Vagina (tissue), 2 donors: ENCODE measurements around the gene GOLGA3. TPM values are rescaled to one million over a fixed set of nuclear protein-coding genes. Genes with fewer than 3 reads are reported as not detected.
"Not testable (repeated sequence)": the region's sequence is repeated elsewhere in the genome, so short reads cannot be mapped to it uniquely, and the experiment has no call there.

Source experiments
- DNase-seq, 2 donors: peaks; one replicate each; pipeline ENCODE4 v3.0.0-alpha.2; 2017; ENCODE audit errors: extremely low spot score in 2 of 2
- H3K27ac ChIP-seq: fragments of 200-600 bp; sonication (generic); one replicate; pipeline ENCODE4 v1.5.1; 2019
- H3K27me3 ChIP-seq: fragments of 200-600 bp; sonication (generic); one replicate; pipeline ENCODE4 v1.5.1; 2019
- H3K36me3 ChIP-seq, 2 donors: fragments of 200-600 bp; sonication (generic); one replicate each; pipeline ENCODE4 v1.5.1; 2017 to 2019
- H3K4me1 ChIP-seq: fragments of 200-600 bp; sonication (generic); one replicate; pipeline ENCODE4 v1.5.1; 2019
- H3K4me3 ChIP-seq, 2 donors: fragments of 200-600 bp; sonication (generic); 1 replicate in 1 of 2; 2 replicates in 1 of 2; pipeline ENCODE4 v1.5.1; 2016 to 2019
- H3K9me3 ChIP-seq: fragments of 200-600 bp; sonication (generic); one replicate; pipeline ENCODE4 v1.5.1; 2019
- CTCF ChIP-seq, 3 experiments: fragments of 450-650 bp in 2 of 3; fragments of 200-600 bp in 1 of 3; sonication (generic) in 1 of 3; IDR thresholded peaks; one replicate each; pipeline ENCODE4 v1.5.1; 2017 to 2019; ENCODE audit warnings: antibody characterized with exemption in 3 of 3, mild to moderate bottlenecking in 2 of 3, moderate library complexity in 2 of 3
- POLR2A ChIP-seq, 2 donors: fragments of 450-650 bp; IDR thresholded peaks; one replicate each; pipeline ENCODE4 v1.6.1; 2017; ENCODE audit warnings: antibody characterized with exemption in 2 of 2, mild to moderate bottlenecking in 2 of 2, moderate library complexity in 2 of 2
- POLR2AphosphoS5 ChIP-seq, 2 donors: sonication (generic); formaldehyde crosslinking; IDR thresholded peaks; one replicate each; pipeline ENCODE4 v1.9.0; 2017; ENCODE audit warnings: antibody characterized with exemption in 2 of 2, mild to moderate bottlenecking in 2 of 2, low read depth in 1 of 2; ENCODE audit not compliant: insufficient read depth in 1 of 2
- intact Hi-C: fragments of 100-400 bp; cut with DNase I; formaldehyde crosslinking; loops from one replicate; pipeline ENCODE4 v1.15.1; 2023
- total RNA-seq: library from RNA; depleted of rRNA; stranded (reverse); fragments of >200 nt; gene quantifications from one replicate; pipeline ENCODE4 v1.2.3, GENCODE V29; 2016

The GOLGA3 gene
- total RNA-seq, 1 donor from 2014 or later = 49.8 TPM

- TF ChIP-seq CTCF (IDR thresholded peaks at IDR 0.05) (no peak), POLR2A (IDR thresholded peaks at IDR 0.05) (no peak), POLR2AphosphoS5 (IDR thresholded peaks at IDR 0.05; ENCODE audit: insufficient read depth in 1 of 2, low read depth in 1 of 2) (no peak)
- no peaks in the 10 kb centered on the region for H3K4me1 ChIP-seq
- intact Hi-C loops = no loop called here
- no peak overlapping the region for H3K27ac ChIP-seq
- DNase-seq = no peak
- H3K4me3 ChIP-seq = no peak overlapping the region
- H3K9me3 ChIP-seq = no peaks in the 10 kb centered on the region
- no peaks in the 10 kb centered on the region for H3K27me3 ChIP-seq
- H3K36me3 ChIP-seq = peaks cover 0 to 89% of the 10 kb centered on the region in 2 donors
These were observed 22.8 kb upstream of the GOLGA3 start for GRCh38 chr12:132851465-132851864.

- H3K36me3 ChIP-seq = peaks cover 0 to 85% of the 10 kb centered on the region in 2 donors
- H3K9me3 ChIP-seq = no peaks in the 10 kb centered on the region
- H3K27me3 ChIP-seq = no peaks in the 10 kb centered on the region
- intact Hi-C loops = no loop called here
- H3K4me1 ChIP-seq = no peaks in the 10 kb centered on the region
- H3K4me3 ChIP-seq = no peak overlapping the region
- H3K27ac ChIP-seq = no peak overlapping the region
- DNase-seq = no peak
- TF ChIP-seq POLR2AphosphoS5 (IDR thresholded peaks at IDR 0.05; ENCODE audit: insufficient read depth in 1 of 2, low read depth in 1 of 2) = no peak
- no peak for TF ChIP-seq POLR2A (IDR thresholded peaks at IDR 0.05)
- TF ChIP-seq CTCF (IDR thresholded peaks at IDR 0.05) = no peak
These were observed 21.6 kb upstream of the GOLGA3 start for GRCh38 chr12:132850291-132850690.

GRCh38 chr12:132848521-132848920 is 19.9 kb upstream of the GOLGA3 start:
- no peak for TF ChIP-seq POLR2A (IDR thresholded peaks at IDR 0.05)
- TF ChIP-seq CTCF (IDR thresholded peaks at IDR 0.05) = no peak
- TF ChIP-seq POLR2AphosphoS5 (IDR thresholded peaks at IDR 0.05; ENCODE audit: insufficient read depth in 1 of 2, low read depth in 1 of 2) = no peak
- H3K36me3 ChIP-seq = peaks cover 0 to 80% of the 10 kb centered on the region in 2 donors
- H3K27me3 ChIP-seq = no peaks in the 10 kb centered on the region
- intact Hi-C loops = no loop called here
- DNase-seq = no peak
- no peak overlapping the region for H3K27ac ChIP-seq
- H3K4me3 ChIP-seq = no peak overlapping the region
- H3K4me1 ChIP-seq = no peaks in the 10 kb centered on the region
- H3K9me3 ChIP-seq = no peaks in the 10 kb centered on the region

- intact Hi-C loops = no loop called here
- peaks cover 0 to 79% of the 10 kb centered on the region in 2 donors for H3K36me3 ChIP-seq
These were observed 19.0 kb upstream of the GOLGA3 start for GRCh38 chr12:132847363-132848356.

GRCh38 chr12:132844681-132845080 is 16.0 kb upstream of the GOLGA3 start:
- DNase-seq, H3K27me3 ChIP-seq, H3K4me1 ChIP-seq, intact Hi-C loops, H3K27ac ChIP-seq, H3K9me3 ChIP-seq, H3K4me3 ChIP-seq: not testable (repeated sequence)
- H3K36me3 ChIP-seq = peaks cover 0 to 73% of the 10 kb centered on the region in 2 donors

More at GRCh38 chr12:132847363-132848356, 19.0 kb upstream of the GOLGA3 start:
- H3K9me3 ChIP-seq = no peaks in the 10 kb centered on the region
- DNase-seq = no peak
- H3K4me3 ChIP-seq = no peak overlapping the region
- no peaks in the 10 kb centered on the region for H3K27me3 ChIP-seq
- H3K4me1 ChIP-seq = no peaks in the 10 kb centered on the region
- no peak overlapping the region for H3K27ac ChIP-seq
- TF ChIP-seq POLR2A (IDR thresholded peaks at IDR 0.05) (no peak), CTCF (IDR thresholded peaks at IDR 0.05) (no peak), POLR2AphosphoS5 (IDR thresholded peaks at IDR 0.05; ENCODE audit: insufficient read depth in 1 of 2, low read depth in 1 of 2) (no peak)
